GM19240 (cell line): Measurements from ENCODE around the gene CEP126.

Experiments
- DNase-seq: peaks from one replicate; pipeline ENCODE4 v3.0.0; 2011; ENCODE audit warnings: low spot score; ENCODE audit not compliant: insufficient read length

CEP126 gene

DNA sequence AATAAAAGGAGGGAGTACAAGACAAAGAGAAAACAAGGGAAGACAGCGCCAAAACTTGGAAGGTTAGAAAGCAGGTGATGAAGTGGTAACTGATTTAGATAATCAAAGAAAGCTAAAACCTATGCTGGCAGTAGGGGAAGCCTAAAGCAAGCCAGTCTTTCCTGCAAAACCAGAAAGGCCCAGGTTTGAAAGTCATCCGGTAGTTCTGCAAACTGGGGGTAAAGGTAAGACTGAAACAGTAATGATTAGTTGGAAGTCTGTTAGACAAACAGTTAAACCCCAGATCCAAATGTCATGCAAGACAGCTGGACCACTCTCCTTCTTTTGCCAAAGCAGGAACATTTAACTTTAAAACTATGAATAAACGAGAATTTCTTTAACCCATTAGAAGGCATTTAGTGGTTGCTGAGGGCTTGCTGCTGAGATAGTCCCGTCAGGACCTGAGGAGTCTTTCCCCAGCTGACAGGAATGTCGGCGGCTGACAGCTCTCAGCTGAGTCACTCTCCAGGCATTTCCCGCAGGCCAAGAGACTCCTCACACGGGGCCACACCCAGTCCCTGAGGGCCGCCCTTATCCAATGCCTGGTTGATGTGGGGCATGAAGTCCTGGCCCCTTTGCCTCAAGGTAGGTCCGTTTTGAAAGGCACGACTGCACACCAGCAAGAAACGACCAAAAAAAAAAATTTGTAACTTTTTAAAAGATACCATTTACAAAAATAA lies 96.1 kb downstream of the CEP126 start:
- no peak for DNase-seq

DNA sequence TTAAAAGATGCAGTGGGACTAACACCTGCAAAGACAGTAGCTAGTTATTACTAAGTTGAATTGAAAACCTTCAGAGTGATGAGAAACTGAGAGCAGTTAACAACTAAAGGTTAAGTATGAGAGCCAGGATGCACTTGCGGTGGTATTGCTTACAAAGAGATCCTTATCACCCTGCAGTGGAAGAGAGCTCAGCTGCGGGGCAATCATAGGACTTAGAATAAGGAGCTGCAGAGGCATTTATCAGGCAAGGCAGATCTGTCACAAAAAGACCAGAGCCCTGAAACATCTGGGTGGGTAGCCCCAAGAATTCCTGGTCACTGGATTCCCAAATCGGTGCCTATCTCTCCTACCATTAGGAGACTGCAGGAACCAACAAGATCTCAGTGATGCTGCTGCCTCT lies 98.1 kb downstream of the CEP126 start:
- DNase-seq = no peak

DNA sequence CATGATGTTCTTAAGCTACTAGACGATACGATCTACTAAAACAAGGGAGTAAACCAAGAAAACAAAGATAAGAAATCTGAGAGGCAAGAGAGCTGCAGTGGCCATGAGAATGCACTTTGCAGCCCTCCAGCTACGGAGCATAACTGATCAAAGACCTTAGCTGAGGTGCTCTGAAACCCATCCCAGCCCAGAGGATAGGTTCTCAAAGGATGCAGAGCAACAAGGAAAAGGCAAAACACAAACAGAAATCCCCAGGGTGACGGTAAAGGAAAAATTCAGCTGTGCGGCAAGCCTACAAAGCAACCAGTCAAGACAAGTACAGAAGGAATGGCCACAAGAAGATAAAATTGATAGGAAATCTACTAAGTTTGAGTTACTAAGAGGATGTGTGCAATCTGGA lies 99.9 kb downstream of the CEP126 start:
- no peak for DNase-seq

GRCh38 chr11:102017026-102017425 lies 102.2 kb downstream of the CEP126 start:
- DNase-seq = no peak

DNA sequence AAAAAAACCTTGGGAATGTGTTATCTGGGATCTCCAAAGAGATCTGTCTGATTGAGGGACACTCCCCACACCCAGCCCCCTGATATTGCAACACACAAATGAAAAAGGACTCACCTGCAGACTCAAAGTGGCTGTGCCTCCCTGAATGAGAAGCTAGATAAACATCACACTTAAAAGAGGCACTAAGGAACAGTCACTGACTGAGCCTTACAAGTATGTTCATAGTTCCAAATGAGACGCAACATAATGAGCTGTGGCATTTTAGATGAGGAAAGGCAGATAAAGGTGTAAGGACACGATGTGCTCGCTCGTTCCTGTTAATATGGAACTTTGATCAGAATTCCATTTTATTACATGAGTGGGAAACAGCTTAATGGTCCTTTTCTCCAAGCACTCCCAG lies 111.4 kb downstream of the CEP126 start:
- no peak for DNase-seq

GRCh38 chr11:102026959-102027358 lies 112.1 kb downstream of the CEP126 start:
- DNase-seq = no peak

DNA sequence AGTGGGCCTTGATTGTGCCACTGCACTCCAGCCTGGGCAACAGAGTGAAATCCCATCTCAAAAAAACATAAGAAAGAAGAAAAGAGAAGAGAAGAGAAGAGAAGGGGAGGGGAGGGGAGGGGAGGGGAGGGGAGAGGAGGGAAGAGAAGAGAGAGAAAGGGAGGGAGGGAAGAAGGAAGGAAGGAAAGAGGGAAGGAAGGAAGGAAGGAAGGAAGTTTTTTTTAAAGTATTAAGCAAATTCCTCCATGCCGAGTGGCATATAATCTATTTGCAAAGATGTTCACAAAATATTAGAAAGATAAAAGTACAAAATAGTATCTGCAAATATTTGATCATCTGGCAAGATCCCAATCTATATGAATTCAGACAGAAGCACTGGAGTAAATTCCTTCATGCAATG lies 121.9 kb downstream of the CEP126 start:
- no peak for DNase-seq

DNA sequence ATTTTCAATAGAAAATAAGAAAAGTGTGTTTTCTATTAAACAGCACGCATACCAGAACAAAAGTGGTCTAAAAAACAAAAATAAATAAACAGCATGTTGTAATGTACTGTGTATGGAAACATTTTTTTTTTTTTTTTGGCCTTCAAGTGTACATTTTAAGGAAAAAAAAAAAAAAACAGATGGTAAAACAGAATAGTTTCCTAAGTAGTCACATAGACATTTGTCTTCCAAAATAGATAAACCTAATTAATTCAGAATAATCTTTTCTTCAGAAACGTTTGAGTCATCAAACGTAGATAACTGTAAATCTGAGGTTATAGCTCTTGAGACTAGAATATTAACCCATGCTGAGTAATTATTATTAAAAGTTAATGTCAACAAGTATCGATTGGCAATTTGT lies 132.0 kb downstream of the CEP126 start:
- DNase-seq = no peak

DNA sequence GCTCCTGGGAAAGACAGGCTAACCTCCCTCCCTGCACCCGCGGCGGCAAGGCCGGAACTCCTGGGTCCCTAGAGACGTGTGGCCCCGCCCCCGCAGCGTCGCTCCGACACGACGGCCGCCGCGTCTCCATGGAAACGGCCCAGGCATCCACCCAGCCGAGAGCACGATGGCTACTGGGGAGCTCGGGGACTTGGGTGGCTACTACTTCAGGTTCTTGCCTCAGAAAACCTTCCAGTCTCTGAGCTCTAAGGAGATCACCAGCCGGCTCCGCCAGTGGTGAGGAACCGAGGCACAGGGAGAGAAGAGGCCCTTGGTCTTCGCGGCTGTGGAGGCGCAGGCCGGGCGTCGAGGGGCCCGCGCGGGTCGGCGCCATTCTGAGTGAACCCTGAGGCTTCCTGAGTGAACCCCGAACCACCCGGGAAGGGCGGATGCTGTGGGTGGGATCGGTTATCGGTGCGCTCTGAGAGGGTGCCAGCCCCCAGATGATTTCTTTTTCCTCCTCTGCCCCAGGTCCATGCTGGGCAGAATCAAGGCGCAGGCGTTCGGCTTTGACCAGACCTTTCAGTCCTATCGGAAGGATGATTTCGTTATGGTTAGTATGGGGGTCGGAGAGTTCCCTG lies 132.6 kb downstream of the CEP126 start, which contains the start of gene CFAP300:
TSS of gene CFAP300 (plus strand) at position 133 of the 620 bp plus-strand sequence. CDS start at position 167, 34 bp downstream.
- no peak for DNase-seq
